Measurements from ENCODE around the gene SPATA31D3. TPM values are rescaled to one million over a fixed set of nuclear protein-coding genes. Genes with fewer than 3 reads are reported as not detected.
"Not testable (repeated sequence)": the region's sequence is repeated elsewhere in the genome, so short reads cannot be mapped to it uniquely, and the experiment has no call there.

Gene SPATA31D3
- total and polyA plus RNA-seq, 2 donors from 2014 or later: not detected

DNA sequence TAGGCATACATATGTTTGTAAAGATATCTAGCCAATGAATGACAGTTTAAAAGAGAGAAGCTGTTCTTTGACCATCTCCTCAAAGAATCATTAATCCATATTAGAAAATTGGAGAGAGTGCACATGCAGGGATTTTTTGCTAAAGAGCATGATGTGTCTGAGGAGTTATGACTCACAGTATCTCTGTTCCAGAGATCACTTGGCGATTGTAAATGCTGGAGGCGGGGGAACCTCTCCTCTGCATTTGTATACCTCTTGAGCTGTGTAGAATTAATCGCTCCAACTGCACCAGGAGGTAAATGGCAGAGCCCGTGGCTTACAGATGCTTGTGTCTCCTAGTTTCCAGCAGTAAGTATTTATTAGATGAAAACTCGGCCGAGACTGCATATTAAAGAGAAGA, 41.6 kb downstream of the SPATA31D3 start:
- no peak overlapping the region for H3K27ac ChIP-seq (ENCODE audit: low read depth in 2 of 2, low read length in 2 of 2)
- TF ChIP-seq, protein P1, sequence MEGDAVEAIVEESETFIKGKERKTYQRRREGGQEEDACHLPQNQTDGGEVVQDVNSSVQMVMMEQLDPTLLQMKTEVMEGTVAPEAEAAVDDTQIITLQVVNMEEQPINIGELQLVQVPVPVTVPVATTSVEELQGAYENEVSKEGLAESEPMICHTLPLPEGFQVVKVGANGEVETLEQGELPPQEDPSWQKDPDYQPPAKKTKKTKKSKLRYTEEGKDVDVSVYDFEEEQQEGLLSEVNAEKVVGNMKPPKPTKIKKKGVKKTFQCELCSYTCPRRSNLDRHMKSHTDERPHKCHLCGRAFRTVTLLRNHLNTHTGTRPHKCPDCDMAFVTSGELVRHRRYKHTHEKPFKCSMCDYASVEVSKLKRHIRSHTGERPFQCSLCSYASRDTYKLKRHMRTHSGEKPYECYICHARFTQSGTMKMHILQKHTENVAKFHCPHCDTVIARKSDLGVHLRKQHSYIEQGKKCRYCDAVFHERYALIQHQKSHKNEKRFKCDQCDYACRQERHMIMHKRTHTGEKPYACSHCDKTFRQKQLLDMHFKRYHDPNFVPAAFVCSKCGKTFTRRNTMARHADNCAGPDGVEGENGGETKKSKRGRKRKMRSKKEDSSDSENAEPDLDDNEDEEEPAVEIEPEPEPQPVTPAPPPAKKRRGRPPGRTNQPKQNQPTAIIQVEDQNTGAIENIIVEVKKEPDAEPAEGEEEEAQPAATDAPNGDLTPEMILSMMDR (IDR thresholded peaks at IDR 0.05; ENCODE audit: borderline replicate concordance, extremely low read depth, insufficient read depth): no peak
- H3K9me3 ChIP-seq (ENCODE audit: control insufficient read depth in 2 of 3, insufficient read depth in 1 of 3, low read length in 3 of 3): no peaks in the 10 kb centered on the region
- no peak overlapping the region for H3K9ac ChIP-seq (ENCODE audit: low read length in 3 of 3)
- DNase-seq (no peak), FAIRE-seq (no peak)
- no peaks in the 10 kb centered on the region for H3K27me3 ChIP-seq (ENCODE audit: control insufficient read depth, insufficient read depth, low read length)
- intact Hi-C loops (cut with DNase I): no loop called here
- H3K4me3 ChIP-seq (ENCODE audit: low read length in 3 of 3): no peak overlapping the region
- no peaks in the 10 kb centered on the region for H3K36me3 ChIP-seq (ENCODE audit: control insufficient read depth in 2 of 3, insufficient read depth in 3 of 3, low read length in 3 of 3)
- H3K4me1 ChIP-seq (ENCODE audit: control insufficient read depth in 2 of 3, insufficient read depth in 2 of 3, low read depth in 1 of 3, low read length in 3 of 3): no peaks in the 10 kb centered on the region

- no peaks in the 10 kb centered on the region for H3K36me3 ChIP-seq (ENCODE audit: control insufficient read depth in 2 of 3, insufficient read depth in 3 of 3, low read length in 3 of 3)
- no peak overlapping the region for H3K27ac ChIP-seq (ENCODE audit: low read depth in 2 of 2, low read length in 2 of 2)
- no peak for DNase-seq
- intact Hi-C loops (cut with DNase I): no loop called here
- H3K4me1 ChIP-seq (ENCODE audit: control insufficient read depth in 2 of 3, insufficient read depth in 2 of 3, low read depth in 1 of 3, low read length in 3 of 3): no peaks in the 10 kb centered on the region
- TF ChIP-seq, protein P1 (IDR thresholded peaks at IDR 0.05; ENCODE audit: borderline replicate concordance, extremely low read depth, insufficient read depth): no peak
- no peaks in the 10 kb centered on the region for H3K27me3 ChIP-seq (ENCODE audit: control insufficient read depth, insufficient read depth, low read length)
- no peak overlapping the region for H3K9ac ChIP-seq (ENCODE audit: low read length in 3 of 3)
- no peak overlapping the region for H3K4me3 ChIP-seq (ENCODE audit: low read length in 3 of 3)
- no peak for FAIRE-seq
- H3K9me3 ChIP-seq (ENCODE audit: control insufficient read depth in 2 of 3, insufficient read depth in 1 of 3, low read length in 3 of 3): no peaks in the 10 kb centered on the region
Observed at GRCh38 chr9:81986051-81986450, 42.8 kb downstream of the SPATA31D3 start.

DNA sequence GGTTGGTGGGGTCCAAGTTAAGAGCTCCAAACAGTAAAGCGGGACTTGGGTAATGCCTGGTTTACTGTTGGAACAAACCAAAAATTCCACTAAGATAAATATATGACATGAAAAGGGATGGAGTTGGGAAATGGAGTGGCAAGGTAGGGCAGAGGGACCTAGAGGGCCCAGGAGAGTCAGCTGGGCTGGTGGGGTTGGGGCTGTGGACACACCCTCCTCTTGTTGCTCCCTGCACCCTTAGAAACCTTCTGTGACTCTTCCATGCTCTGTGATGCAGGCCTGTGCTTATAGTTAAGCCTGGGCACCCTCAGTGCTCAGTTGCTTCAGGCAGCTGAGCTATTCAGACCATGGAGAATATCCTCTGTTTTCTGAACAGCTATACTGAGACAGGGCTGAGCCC, 45.2 kb downstream of the SPATA31D3 start, which contains the start of gene SPATA31D1:
SPATA31D1 (plus strand) TSS at position 301 of the 400 bp plus-strand sequence; CDS start at position 348, 47 bp downstream.
- DNase-seq; H3K9ac ChIP-seq (ENCODE audit: low read length in 3 of 3); H3K9me3 ChIP-seq (ENCODE audit: control insufficient read depth in 2 of 3, insufficient read depth in 1 of 3, low read length in 3 of 3); H3K27me3 ChIP-seq (ENCODE audit: control insufficient read depth, insufficient read depth, low read length); H3K4me1 ChIP-seq (ENCODE audit: control insufficient read depth in 2 of 3, insufficient read depth in 2 of 3, low read depth in 1 of 3, low read length in 3 of 3); H3K27ac ChIP-seq (ENCODE audit: low read depth in 2 of 2, low read length in 2 of 2); H3K36me3 ChIP-seq (ENCODE audit: control insufficient read depth in 2 of 3, insufficient read depth in 3 of 3, low read length in 3 of 3); FAIRE-seq; H3K4me3 ChIP-seq (ENCODE audit: low read length in 3 of 3); intact Hi-C loops (cut with DNase I): not testable (repeated sequence)

GRCh38 chr9:81989700-81990099, 46.4 kb downstream of the SPATA31D3 start:
- Histone ChIP-seq H3K27me3 (ENCODE audit: control insufficient read depth, insufficient read depth, low read length) (no peaks in the 10 kb centered on the region), H3K4me3 (ENCODE audit: low read length in 3 of 3) (no peak overlapping the region), H3K36me3 (ENCODE audit: control insufficient read depth in 2 of 3, insufficient read depth in 3 of 3, low read length in 3 of 3) (no peaks in the 10 kb centered on the region), H3K9me3 (ENCODE audit: control insufficient read depth in 2 of 3, insufficient read depth in 1 of 3, low read length in 3 of 3) (no peaks in the 10 kb centered on the region), H3K4me1 (ENCODE audit: control insufficient read depth in 2 of 3, insufficient read depth in 2 of 3, low read depth in 1 of 3, low read length in 3 of 3) (no peaks in the 10 kb centered on the region), H3K27ac (ENCODE audit: low read depth in 2 of 2, low read length in 2 of 2) (no peak overlapping the region), H3K9ac (ENCODE audit: low read length in 3 of 3) (no peak overlapping the region)
- DNase-seq (no peak), FAIRE-seq (no peak)
- intact Hi-C loops (cut with DNase I): no loop called here
- TF ChIP-seq, protein P1 (IDR thresholded peaks at IDR 0.05; ENCODE audit: borderline replicate concordance, extremely low read depth, insufficient read depth): no peak

All from kidney (tissue), 14 donors.